ENCODE measurements around the gene CXCL17.

Gene CXCL17

DNA sequence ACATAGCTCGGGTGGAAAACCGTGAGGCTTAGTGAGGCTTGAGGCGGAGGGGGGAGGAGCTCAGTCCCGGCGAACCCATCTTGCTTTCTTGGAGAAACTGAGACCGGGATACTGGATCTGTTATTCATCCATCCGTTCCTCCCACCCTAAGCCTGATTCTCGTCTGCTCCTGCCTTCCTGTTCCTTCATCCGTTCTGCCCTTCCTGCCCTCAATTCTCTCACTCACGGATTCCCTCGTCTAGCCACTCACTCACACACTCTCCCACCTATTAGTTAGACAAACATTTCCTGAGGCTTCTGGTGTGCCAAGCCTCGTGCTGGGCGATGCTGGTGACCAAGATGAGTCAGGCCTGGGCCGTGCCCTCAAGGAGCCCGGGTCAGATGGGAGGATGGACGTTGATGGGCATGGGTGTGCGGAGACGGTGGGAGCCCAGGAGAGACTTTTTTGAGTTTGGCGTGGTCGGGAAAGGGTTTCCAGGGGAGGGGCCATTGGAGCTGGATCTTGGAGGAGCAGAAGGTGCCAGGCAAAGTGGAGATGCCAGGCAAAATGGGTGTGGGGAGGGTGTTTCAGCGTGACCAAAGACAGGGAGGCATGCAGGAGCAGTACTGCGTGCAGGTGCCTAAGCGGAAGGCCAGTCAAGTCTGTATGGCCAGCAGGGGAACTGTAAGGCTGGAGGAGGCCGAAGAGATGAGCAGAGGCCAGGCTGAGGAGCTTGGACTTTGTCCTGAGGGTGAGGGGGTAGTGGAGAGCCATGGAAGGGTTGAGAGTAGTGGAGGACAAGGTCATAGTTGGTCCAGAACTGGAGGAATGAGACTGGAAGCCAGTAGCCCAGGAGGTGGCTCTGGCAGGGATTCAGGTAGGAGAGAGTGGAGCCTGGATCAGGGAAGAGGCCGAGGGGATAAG, 45.2 kb downstream of the CXCL17 start:
- no peak for DNase-seq

- peak; percentile 84 for DNase-seq
Measured at GRCh38 chr19:42396381-42397262, 46.1 kb downstream of the CXCL17 start.

- no peak for DNase-seq
Measured at GRCh38 chr19:42394751-42395150, 48.0 kb downstream of the CXCL17 start.

- DNase-seq = no peak
Measured at GRCh38 chr19:42392165-42392564, 50.6 kb downstream of the CXCL17 start.

GRCh38 chr19:42389899-42390298, 52.8 kb downstream of the CXCL17 start, which contains the start of gene CNFN:
TSS of gene CNFN (minus strand) at chr19:42390297. CDS start at chr19:42389037, 1,260 bp downstream.
- no peak for DNase-seq

DNA sequence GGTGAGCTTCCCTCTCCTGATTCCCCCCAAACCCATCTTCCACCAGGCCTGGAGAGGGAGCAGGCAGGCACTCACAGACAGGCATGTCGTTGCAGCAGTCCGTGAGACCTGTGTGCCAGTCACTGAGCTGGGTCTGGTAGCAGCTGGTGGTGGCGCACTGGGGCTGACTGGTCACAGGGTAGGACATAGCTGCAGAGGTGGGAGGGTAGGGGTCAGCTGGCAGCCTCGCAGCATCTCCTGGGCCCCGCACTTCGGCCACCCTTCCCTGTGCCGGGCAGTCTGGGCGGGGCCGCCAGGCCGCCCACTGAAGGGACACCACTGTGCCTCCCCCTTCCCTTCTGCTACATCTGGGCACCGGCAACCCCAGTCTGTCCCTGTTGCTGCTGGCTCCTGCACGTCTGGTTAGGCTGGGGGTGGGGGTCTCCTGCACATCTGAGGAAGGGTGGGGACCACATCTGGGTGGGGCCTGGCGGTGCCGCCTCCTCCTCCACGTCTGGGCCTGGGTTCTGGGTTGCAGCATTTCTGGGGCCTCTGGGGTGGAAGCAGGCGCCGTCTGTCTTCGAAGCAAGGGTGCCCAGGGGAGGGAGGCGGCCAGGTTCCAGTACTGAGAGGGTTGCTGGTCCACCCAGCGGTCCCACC, 53.8 kb downstream of the CXCL17 start:
- no peak for DNase-seq

DNA sequence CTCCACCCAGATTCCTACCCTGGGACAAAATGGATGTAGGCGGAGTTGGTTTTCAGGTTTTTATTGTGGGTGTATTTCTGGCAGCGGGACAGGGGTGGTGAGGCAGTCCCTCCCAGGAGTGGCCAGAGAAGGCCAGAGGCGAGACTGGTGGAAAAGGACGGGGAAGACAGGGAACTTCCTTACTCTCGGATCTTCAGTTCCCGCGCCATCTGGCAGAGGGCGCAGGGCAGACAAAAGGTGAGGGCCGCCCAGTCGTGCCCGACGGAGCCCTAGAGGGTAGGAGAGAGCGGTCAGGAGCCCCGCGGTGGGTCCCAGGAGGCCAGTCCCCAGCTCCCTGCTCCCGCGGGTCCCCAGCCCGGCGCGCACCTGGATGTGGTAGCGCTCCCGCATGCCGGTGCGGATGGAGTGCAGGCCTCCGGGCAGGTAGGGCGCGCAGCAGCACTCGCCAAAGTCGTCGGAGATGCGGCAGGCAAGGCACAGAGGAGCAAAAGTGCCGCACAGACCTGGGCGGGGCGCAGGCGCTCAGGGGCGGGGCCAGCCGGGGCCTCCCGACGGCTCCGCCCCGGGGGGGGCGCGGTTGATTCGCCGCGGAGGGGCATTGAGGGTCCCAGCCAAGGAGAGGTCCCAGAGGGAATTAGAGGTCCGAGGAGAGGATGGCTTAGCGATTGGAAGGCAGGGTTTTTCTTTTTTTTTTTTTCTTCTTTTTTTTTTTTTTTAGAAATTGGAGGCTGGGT, 55.6 kb downstream of the CXCL17 start:
- peak; percentile 36 for DNase-seq

GRCh38 chr19:42380155-42380554, 62.6 kb downstream of the CXCL17 start:
- no peak for DNase-seq

All from NCI-H187 treated with DMSO at 0.1 percent for 48 hours (cell line).